RWPE1 (cell line): ENCODE measurements around the gene OR2W3.

ENCODE experiments used
- CTCF ChIA-PET: fragments of 350-600 bp; sonication (Branson Sonifier 250); formaldehyde crosslinking; extraction: SDS; loops from one replicate; lab custom pipeline; 2021; lab: Yijun Ruan, JAX
- POLR2A ChIA-PET: fragments of 400-600 bp; formaldehyde crosslinking; extraction: SDS; loops from one replicate; lab custom pipeline; 2020; ENCODE audit warnings: antibody characterized with exemption; ENCODE audit not compliant: low non-redundant PET; lab: Yijun Ruan, JAX
- DNase-seq: peaks from one replicate; pipeline ENCODE4 v3.0.0; 2012; ENCODE audit warnings: low spot score
- H3K27ac ChIP-seq: fragments of 450-650 bp; 2 replicates; pipeline ENCODE4 v1.5.1; 2017
- TF ChIP-seq, protein P1 (sequence below): fragments of 450-650 bp; conservative IDR thresholded peaks from 2 replicates; pipeline ENCODE4 v1.5.1; 2017; ENCODE audit warnings: low read depth, mild to moderate bottlenecking

OR2W3 gene

DNA sequence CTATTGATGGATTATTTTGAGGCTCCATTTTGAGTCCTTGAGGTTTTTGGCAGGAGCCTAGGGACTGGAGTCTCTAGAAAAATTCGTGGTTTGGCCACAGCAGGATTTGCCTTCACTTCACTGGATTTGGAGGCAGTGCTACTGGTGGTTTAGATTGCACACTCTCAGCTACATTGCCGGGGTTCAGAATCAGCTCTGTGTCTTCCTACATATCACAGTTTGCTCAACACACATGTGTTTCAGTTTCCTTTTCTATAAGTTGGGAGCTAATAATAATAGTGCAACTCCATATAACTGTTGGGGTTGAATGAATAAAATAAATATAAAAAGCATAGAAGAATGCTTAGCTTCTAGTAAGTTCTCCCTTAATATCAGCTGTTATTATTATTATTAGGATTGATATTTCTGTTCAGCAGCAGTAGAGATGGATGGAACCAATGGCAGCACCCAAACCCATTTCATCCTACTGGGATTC lies at the start of gene OR2W3:
TSS of gene OR2W3 (plus strand) at position 425 of the 475 bp plus-strand sequence. CDS start at position 425, 0 bp downstream.
- DNase-seq: no peak
- CTCF ChIA-PET: no interaction called here
- TF ChIP-seq, protein P1, sequence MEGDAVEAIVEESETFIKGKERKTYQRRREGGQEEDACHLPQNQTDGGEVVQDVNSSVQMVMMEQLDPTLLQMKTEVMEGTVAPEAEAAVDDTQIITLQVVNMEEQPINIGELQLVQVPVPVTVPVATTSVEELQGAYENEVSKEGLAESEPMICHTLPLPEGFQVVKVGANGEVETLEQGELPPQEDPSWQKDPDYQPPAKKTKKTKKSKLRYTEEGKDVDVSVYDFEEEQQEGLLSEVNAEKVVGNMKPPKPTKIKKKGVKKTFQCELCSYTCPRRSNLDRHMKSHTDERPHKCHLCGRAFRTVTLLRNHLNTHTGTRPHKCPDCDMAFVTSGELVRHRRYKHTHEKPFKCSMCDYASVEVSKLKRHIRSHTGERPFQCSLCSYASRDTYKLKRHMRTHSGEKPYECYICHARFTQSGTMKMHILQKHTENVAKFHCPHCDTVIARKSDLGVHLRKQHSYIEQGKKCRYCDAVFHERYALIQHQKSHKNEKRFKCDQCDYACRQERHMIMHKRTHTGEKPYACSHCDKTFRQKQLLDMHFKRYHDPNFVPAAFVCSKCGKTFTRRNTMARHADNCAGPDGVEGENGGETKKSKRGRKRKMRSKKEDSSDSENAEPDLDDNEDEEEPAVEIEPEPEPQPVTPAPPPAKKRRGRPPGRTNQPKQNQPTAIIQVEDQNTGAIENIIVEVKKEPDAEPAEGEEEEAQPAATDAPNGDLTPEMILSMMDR: no peak
- POLR2A ChIA-PET: no interaction called here
- H3K27ac ChIP-seq: no peak within 1 kb of the TSS

DNA sequence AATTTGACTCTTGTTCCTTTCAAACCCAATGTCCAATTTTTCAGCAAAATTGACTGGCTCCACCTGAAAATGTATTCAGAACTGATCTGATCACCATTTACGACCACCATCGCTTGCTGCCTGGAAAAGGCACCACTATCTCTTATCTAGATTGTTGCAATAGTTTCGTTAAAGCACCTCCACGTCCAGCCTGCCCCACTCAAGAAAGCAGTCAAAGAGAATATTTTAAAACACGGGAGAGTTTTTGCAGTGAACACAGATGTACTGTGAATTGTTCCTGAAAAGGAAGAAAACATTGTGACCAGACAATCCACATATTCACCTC lies 49.7 kb upstream of the OR2W3 start:
- POLR2A ChIA-PET: no interaction called here
- CTCF ChIA-PET: no interaction called here
- H3K27ac ChIP-seq: no peak overlapping the region
- DNase-seq: no peak
- TF ChIP-seq, protein P1: no peak

DNA sequence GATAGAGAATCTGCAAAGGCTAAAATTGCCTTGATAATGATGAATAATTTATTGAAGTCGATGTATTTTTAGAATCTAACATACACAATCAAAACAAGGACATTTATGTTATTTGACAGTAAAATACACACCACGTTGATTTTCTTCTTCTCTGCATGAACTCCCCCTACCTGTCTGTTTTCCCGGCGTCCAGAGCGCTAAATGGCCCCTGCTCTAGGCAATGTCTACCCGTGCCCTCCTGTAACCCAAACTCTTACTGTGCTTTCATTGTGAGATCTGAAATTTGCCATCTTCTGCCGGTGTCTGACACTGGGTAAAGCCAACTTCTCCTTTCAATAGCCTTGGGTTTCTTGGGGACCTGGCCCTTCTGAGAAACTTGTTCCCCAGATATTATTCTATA lies 47.0 kb upstream of the OR2W3 start:
- ChIA-PET POLR2A (no interaction called here), CTCF (no interaction called here)
- H3K27ac ChIP-seq: no peak overlapping the region
- TF ChIP-seq, protein P1: no peak
- no peak for DNase-seq

DNA sequence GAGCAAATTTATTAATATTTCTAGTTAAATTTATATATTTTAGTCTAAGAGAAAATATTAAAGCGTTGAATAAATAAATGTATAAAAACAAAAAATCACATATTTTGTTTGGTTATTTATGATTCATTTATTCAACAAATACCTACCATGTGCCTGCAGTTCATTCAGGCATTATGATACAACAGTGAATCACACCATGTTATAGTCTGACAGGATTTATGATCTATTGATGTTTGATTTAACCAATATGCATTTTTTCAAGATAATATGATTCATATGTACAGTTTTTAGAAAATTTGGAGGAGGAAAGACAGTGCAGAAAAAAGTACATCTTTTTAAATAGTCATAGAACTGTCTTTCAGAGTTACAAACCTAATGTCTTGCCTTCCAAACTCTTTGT lies 45.8 kb upstream of the OR2W3 start:
- peak; percentile 34 for DNase-seq
- TF ChIP-seq, protein P1: no peak
- ChIA-PET POLR2A (no interaction called here), CTCF (no interaction called here)
- H3K27ac ChIP-seq: no peak overlapping the region

DNA sequence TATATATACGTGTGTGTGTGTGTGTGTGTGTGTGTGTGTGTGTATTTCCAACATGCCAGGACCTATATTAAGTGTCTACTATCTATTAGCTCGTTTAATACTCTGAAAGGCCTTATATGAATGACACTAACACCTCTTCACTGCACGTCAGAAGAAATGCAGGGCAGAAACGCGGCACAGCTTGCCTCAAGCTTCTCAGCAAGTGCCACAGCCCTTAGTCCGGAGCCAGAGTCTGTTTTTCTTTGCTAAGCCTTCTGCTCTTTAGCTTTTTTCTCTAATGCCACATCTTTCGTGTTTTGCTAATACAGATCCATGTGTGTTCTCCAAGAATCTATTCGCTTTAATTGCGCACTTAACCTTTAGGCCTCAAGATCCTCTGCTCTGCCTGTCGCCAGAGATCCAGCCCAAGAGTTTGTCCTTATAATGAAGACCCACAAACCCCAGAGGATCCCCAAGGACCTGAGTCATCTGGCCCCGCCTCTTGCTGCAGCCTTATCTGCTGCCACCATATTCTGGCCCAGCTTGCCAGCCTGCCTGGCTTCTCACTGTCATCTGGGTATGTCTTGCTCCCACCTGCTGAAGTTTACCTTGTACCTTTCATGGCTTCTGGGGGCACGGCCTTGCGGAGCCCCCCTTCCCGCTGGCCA lies 40.4 kb upstream of the OR2W3 start:
- no peak for DNase-seq
- H3K27ac ChIP-seq: no peak overlapping the region
- ChIA-PET CTCF (no interaction called here), POLR2A (no interaction called here)
- TF ChIP-seq, protein P1: no peak

DNA sequence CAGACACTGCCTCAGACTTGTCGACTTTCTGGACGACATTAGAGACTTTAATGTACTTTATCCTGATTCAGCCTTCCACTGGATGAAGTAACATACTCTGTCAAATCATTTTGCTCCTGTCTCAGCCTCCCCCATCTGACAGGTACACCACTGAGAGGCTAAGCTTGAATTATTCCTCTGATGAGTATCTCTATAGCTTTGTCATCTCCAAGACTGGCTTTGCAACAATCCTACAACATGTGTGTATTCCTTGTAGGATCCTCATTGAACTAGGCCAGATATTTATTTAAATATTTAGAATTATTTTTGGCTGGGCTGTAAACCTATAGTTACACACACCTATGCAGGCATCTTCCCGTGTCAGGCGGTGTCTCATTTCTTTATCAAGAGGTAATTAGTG lies 39.5 kb upstream of the OR2W3 start:
- POLR2A ChIA-PET: no interaction called here
- TF ChIP-seq, protein P1: no peak

More for the DNA sequence above, 39.5 kb upstream of the OR2W3 start:
- no peak overlapping the region for H3K27ac ChIP-seq
- CTCF ChIA-PET: no interaction called here
- DNase-seq: no peak
